Stimulated activated CD8-positive, alpha-beta memory T cell treated with anti-CD3 and anti-CD28 coated beads, Interleukin-7, amount 100 ng/mL, for 24 hours (primary cell): ENCODE results near the gene OMG.
"Not testable (repeated sequence)": the region's sequence is repeated elsewhere in the genome, so short reads cannot be mapped to it uniquely, and the experiment has no call there.

Experiments used
- DNase-seq: peaks from one replicate; pipeline ENCODE4 v3.0.0-alpha.2; 2020; ENCODE audit warnings: low read depth

The OMG gene

GRCh38 chr17:31297090-31297489 lies at the start of gene OMG:
OMG (minus strand) TSS chr17:31297239; CDS start chr17:31296331, 908 bp downstream.
- no peak for DNase-seq

- not testable (repeated sequence) for DNase-seq
Observed at GRCh38 chr17:31345191-31345747, 48.2 kb upstream of the OMG start.

GRCh38 chr17:31339906-31340661 lies 43.0 kb upstream of the OMG start:
- no peak for DNase-seq

- no peak for DNase-seq
Observed at GRCh38 chr17:31329221-31329620, 32.2 kb upstream of the OMG start.

GRCh38 chr17:31328160-31328535 lies 31.1 kb upstream of the OMG start:
- no peak for DNase-seq

- no peak for DNase-seq
Observed at GRCh38 chr17:31327534-31328159, 30.6 kb upstream of the OMG start.

GRCh38 chr17:31323551-31323950 lies 26.5 kb upstream of the OMG start:
- no peak for DNase-seq

- DNase-seq, result no peak
Observed at GRCh38 chr17:31321966-31322365, 24.9 kb upstream of the OMG start.

- peak; percentile 53 for DNase-seq
Observed at GRCh38 chr17:31321481-31321880, 24.4 kb upstream of the OMG start, which contains the start of gene EVI2A. EVI2A (minus strand) TSS chr17:31321622; CDS start chr17:31319013, 2,609 bp downstream.

GRCh38 chr17:31320791-31321190 lies 23.8 kb upstream of the OMG start:
- no peak for DNase-seq

GRCh38 chr17:31320241-31320640 lies 23.2 kb upstream of the OMG start:
- no peak for DNase-seq

GRCh38 chr17:31318851-31319661 lies 22.0 kb upstream of the OMG start:
- no peak for DNase-seq

GRCh38 chr17:31318298-31318801 lies 21.3 kb upstream of the OMG start:
- DNase-seq, result no peak

- DNase-seq, result no peak
Observed at GRCh38 chr17:31314782-31315100, 17.7 kb upstream of the OMG start.

GRCh38 chr17:31313982-31314781 lies 17.1 kb upstream of the OMG start, which contains the start of gene EVI2B:
EVI2B (minus strand) TSS chr17:31314054; CDS start chr17:31305609, 8,445 bp downstream.
- no peak for DNase-seq

- not testable (repeated sequence) for DNase-seq
Observed at GRCh38 chr17:31312223-31312622, 15.2 kb upstream of the OMG start.

- DNase-seq, result no peak
Observed at GRCh38 chr17:31311526-31311925, 14.5 kb upstream of the OMG start.

- DNase-seq, result no peak
Observed at GRCh38 chr17:31310886-31311285, 13.8 kb upstream of the OMG start.

- no peak for DNase-seq
Observed at GRCh38 chr17:31310260-31310659, 13.2 kb upstream of the OMG start.

GRCh38 chr17:31309556-31309955 lies 12.5 kb upstream of the OMG start:
- no peak for DNase-seq
